Transverse colon (tissue), 4 donors: ENCODE data around the gene KIF26A. TPM values are rescaled to one million over a fixed set of nuclear protein-coding genes. Genes with fewer than 3 reads are reported as not detected.

Experiments used
- DNase-seq: peaks from one replicate; pipeline ENCODE4 v3.0.0-alpha.2; 2019
- H3K27ac ChIP-seq, 4 donors: fragments of 200-600 bp; sonication (generic); 2 replicates each; pipeline ENCODE4 v1.5.1; 2016 to 2018; ENCODE audit warnings: inconsistent platforms in 4 of 4
- H3K27me3 ChIP-seq: fragments of 200-600 bp; sonication (generic); 2 replicates; pipeline ENCODE4 v1.5.1; 2017; ENCODE audit warnings: inconsistent platforms
- H3K36me3 ChIP-seq, 4 donors: fragments of 200-600 bp; sonication (generic); 2 replicates each; pipeline ENCODE4 v1.5.1; 2017 to 2019; ENCODE audit warnings: inconsistent platforms in 4 of 4
- H3K4me1 ChIP-seq, 4 donors: fragments of 200-600 bp; sonication (generic); 2 replicates each; pipeline ENCODE4 v1.5.1; 2017 to 2020; ENCODE audit warnings: inconsistent platforms in 4 of 4
- H3K4me3 ChIP-seq, 4 donors: fragments of 200-600 bp; sonication (generic); 1 replicate in 1 of 4; 2 replicates in 3 of 4; pipeline versions ENCODE4 v1.5.1 to v1.6.1; 2017 to 2019; ENCODE audit warnings: inconsistent platforms in 4 of 4
- H3K9me3 ChIP-seq, 2 donors: fragments of 200-600 bp; sonication (generic); 2 replicates each; pipeline ENCODE4 v1.5.1; 2017 to 2019; ENCODE audit warnings: inconsistent platforms in 2 of 2
- EP300 ChIP-seq: sonication (generic); formaldehyde crosslinking; IDR thresholded peaks from one replicate; pipeline ENCODE4 v1.6.1; 2017; ENCODE audit warnings: antibody characterized with exemption, low read depth
- POLR2A ChIP-seq: fragments of 450-650 bp; IDR thresholded peaks from one replicate; pipeline ENCODE4 v1.6.1; 2016; ENCODE audit warnings: antibody characterized with exemption, mild to moderate bottlenecking, moderate library complexity
- POLR2AphosphoS5 ChIP-seq, 3 donors: sonication (generic); formaldehyde crosslinking; IDR thresholded peaks; one replicate each; pipeline ENCODE4 v1.6.1; 2016; ENCODE audit warnings: antibody characterized with exemption in 3 of 3
- whole genome bisulfite sequencing, 2 donors: methylation state at CpG; one replicate each; pipeline ENCODE4 v1.1.5; 2018; ENCODE audit warnings: low coverage in 1 of 2; 5-methylcytosine and 5-hydroxymethylcytosine counted together
- in situ Hi-C, 4 donors: fragments of 200-750 bp; cut with MboI; loops; one replicate each; pipeline versions ENCODE4 v1.15.0 to v1.15.1; 2017; ENCODE audit warnings: low sequenced_read_pairs in 3 of 4, low pct_ligation_motif_present in 1 of 4, low pct_unique_long_range_greater_than_20kb in 1 of 4
- intact Hi-C: fragments of 100-400 bp; cut with DNase I; formaldehyde crosslinking; loops from one replicate; pipeline ENCODE4 v1.15.1; 2023; ENCODE audit warnings: low total_unique reads
- total RNA-seq, 4 donors: library from RNA; depleted of rRNA; stranded (reverse); fragments of >200 nt; gene quantifications; one replicate each; pipeline ENCODE4 v1.1.0, GENCODE V29; 2016
- TF ChIP-seq, protein P1 (sequence below), 5 experiments: fragments of 200-600 bp in 3 of 5; fragments of 450-650 bp in 2 of 5; sonication (generic) in 3 of 5; IDR thresholded peaks; 1 replicate in 2 of 5; 2 replicates in 3 of 5; pipeline ENCODE4 v1.5.1; 2016 to 2017; ENCODE audit warnings: antibody characterized with exemption in 5 of 5, inconsistent platforms in 3 of 5, mild to moderate bottlenecking in 2 of 5, moderate library complexity in 1 of 5

KIF26A gene
- total RNA-seq, 4 donors from 2014 or later: 2.2 to 7.8 (median 4.4) TPM

DNA sequence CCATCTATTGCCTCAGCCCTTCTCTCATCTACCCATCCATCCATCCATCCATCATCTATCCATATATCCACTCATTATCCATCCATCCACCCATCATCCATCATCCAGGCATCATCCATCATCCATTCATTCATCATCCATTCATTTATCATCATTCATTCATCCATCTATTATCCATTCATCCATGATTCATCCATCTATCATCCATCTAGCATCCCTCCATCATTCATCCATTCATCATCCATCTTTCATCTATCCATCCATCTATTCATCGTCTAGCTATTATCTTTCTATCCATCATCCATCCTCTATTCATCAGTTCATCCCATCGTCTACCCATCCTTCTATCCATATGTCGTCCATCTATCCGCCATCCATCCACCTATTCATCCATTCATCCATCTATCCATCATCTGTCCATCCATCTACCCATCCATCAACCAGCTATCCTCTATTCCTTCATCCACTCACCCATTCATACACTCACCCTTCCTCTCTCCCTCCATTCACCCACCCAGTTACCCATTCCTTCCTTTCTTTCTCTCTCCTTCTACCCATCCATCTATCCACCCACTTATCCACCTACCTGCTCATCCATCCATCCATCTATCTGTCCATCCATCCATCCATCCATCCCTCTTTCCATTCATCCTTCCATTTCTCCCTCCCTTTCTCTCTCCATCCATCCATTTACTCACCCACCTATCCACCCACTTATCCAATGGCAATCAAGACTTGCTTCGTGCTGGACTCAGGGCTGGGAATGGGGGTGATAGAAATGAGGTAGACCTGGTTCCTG, 59.3 kb downstream of the KIF26A start:
- Histone ChIP-seq H3K27ac (no peak overlapping the region), H3K9me3 (no peaks in the 10 kb centered on the region), H3K36me3 (no peaks in the 10 kb centered on the region), H3K27me3 (no peaks in the 10 kb centered on the region), H3K4me3 (no peak overlapping the region), H3K4me1 (peaks cover 0 to 5% (median 5%) of the 10 kb centered on the region in 4 donors)
- intact Hi-C loops: no loop called here
- DNase-seq: no peak
- 85 to 96% methylated on average over 5 of the region's 5 CpGs for WGBS, 2 donors
- in situ Hi-C loops: no loop called here
- no peak for TF ChIP-seq POLR2A
- no peak for TF ChIP-seq EP300
- TF ChIP-seq, protein P1, sequence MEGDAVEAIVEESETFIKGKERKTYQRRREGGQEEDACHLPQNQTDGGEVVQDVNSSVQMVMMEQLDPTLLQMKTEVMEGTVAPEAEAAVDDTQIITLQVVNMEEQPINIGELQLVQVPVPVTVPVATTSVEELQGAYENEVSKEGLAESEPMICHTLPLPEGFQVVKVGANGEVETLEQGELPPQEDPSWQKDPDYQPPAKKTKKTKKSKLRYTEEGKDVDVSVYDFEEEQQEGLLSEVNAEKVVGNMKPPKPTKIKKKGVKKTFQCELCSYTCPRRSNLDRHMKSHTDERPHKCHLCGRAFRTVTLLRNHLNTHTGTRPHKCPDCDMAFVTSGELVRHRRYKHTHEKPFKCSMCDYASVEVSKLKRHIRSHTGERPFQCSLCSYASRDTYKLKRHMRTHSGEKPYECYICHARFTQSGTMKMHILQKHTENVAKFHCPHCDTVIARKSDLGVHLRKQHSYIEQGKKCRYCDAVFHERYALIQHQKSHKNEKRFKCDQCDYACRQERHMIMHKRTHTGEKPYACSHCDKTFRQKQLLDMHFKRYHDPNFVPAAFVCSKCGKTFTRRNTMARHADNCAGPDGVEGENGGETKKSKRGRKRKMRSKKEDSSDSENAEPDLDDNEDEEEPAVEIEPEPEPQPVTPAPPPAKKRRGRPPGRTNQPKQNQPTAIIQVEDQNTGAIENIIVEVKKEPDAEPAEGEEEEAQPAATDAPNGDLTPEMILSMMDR (IDR thresholded peaks at IDR 0.05): no peak
- no peak for TF ChIP-seq POLR2AphosphoS5 (IDR thresholded peaks at IDR 0.05)

DNA sequence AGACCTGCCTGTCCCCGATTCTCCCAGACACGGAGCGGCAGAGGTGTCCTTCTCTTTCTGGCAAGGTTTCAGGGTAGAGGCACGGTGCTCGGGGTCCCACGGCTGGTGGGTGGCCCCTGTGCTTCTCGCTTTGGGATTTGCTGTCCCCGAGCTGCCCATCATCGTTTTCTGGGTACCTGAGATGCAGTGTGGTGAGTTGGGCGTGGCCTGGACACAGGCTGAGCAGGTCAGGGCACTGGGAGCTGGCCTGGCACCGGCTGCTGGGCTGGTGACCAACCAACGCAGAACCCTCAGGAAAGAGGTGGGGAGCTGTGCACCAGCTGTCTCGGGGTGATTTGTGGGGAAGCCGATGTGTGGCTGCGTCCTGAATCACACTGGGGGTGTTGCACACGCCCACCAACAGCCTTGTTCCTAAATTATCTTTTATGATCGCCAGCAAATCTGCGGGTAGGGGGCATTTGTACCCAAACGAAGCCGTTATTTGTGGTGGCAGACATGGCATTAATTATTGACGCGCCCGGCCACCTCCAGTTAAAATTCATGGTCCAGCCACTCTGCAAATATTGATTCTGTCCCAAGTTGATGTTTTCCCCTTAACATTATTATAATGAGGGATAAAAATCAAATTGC, 61.0 kb downstream of the KIF26A start:
- intact Hi-C loops: no loop called here

DNA sequence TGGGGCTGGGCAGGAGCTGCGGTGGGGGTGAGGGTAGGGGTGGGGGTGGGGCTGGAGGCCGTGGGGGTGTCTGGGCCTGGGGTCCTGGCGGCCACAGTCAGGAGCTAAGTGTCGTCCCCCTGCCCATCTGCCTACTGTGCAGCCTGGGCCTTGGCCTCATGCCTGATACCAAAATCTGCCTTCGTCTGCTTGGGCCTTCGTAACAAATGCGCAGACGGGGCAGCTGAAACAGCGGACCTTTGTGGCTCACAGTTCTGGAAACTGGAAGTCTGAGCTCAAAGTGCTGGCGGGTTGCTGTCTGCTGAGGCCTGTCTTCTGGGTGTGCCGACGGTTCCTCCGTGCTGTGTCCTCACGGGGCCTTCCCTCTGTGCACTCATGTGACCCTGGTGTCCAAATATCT, 61.7 kb downstream of the KIF26A start:
- Histone ChIP-seq H3K36me3 (no peaks in the 10 kb centered on the region), H3K4me1 (peaks cover 0 to 5% (median 5%) of the 10 kb centered on the region in 4 donors), H3K4me3 (no peak overlapping the region), H3K9me3 (no peaks in the 10 kb centered on the region), H3K27ac (no peak overlapping the region), H3K27me3 (no peaks in the 10 kb centered on the region)
- in situ Hi-C loops: no loop called here
- intact Hi-C loops: no loop called here
- no peak for DNase-seq
- TF ChIP-seq, protein P1 (IDR thresholded peaks at IDR 0.05): no peak
- TF ChIP-seq EP300 (no peak), POLR2AphosphoS5 (IDR thresholded peaks at IDR 0.05) (no peak), POLR2A (no peak)
- 82% methylated on average over 13 of the region's 14 CpGs; no CpG with 5 or more reads in 1 of the 2 donors for WGBS, 2 donors

More for the DNA sequence above, 61.0 kb downstream of the KIF26A start:
- Histone ChIP-seq H3K4me1 (peaks cover 0 to 5% (median 5%) of the 10 kb centered on the region in 4 donors), H3K9me3 (no peaks in the 10 kb centered on the region), H3K4me3 (no peak overlapping the region), H3K27ac (no peak overlapping the region), H3K27me3 (no peaks in the 10 kb centered on the region), H3K36me3 (no peaks in the 10 kb centered on the region)
- 79 to 83% methylated on average over 10 to 20 of the region's 23 CpGs for WGBS, 2 donors
- in situ Hi-C loops: no loop called here
- TF ChIP-seq EP300 (no peak), POLR2AphosphoS5 (IDR thresholded peaks at IDR 0.05) (no peak), POLR2A (no peak)
- TF ChIP-seq, protein P1 (IDR thresholded peaks at IDR 0.05): no peak
- no peak for DNase-seq

DNA sequence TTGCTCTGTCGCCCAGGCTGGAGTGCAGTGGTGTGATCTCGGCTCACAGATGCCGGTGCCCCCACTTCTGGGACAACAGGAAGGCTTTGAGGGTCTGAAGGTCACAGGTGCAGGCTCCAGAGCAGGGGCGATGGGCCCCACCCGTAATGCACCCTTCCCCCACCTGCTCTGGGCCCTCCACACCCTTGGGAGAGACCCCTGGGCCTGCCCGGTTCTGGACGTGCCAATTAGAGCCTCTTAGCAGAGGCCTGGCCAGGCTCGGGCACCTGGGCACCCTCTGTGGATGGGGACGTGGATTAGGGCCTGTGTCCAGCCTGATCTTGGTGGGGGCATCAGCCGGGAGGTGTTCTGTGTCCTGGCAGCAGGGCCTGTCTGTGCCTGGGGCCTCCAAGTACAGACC, 62.2 kb downstream of the KIF26A start:
- WGBS, 2 donors: 79 to 80% methylated on average over 1 to 10 of the region's 10 CpGs
- no peak for TF ChIP-seq POLR2AphosphoS5 (IDR thresholded peaks at IDR 0.05)
- TF ChIP-seq POLR2A: no peak
- TF ChIP-seq EP300: no peak
- TF ChIP-seq, protein P1 (IDR thresholded peaks at IDR 0.05): no peak
- Histone ChIP-seq H3K9me3 (no peaks in the 10 kb centered on the region), H3K36me3 (no peaks in the 10 kb centered on the region), H3K4me1 (peaks cover 0 to 5% (median 5%) of the 10 kb centered on the region in 4 donors), H3K27me3 (no peaks in the 10 kb centered on the region), H3K27ac (no peak overlapping the region), H3K4me3 (no peak overlapping the region)
- intact Hi-C loops (no loop called here), in situ Hi-C loops (no loop called here)
- DNase-seq: no peak
